ENCODE measurements around the gene TAX1BP3. TPM values are rescaled to one million over a fixed set of nuclear protein-coding genes. Genes with fewer than 3 reads are reported as not detected.

TAX1BP3 gene
- total and polyA plus RNA-seq, 2 of the 13 experiments (the other 11 are each of a cell fraction or from before 2014, with no cell fraction given) = 16.7 to 45.1 TPM

DNA sequence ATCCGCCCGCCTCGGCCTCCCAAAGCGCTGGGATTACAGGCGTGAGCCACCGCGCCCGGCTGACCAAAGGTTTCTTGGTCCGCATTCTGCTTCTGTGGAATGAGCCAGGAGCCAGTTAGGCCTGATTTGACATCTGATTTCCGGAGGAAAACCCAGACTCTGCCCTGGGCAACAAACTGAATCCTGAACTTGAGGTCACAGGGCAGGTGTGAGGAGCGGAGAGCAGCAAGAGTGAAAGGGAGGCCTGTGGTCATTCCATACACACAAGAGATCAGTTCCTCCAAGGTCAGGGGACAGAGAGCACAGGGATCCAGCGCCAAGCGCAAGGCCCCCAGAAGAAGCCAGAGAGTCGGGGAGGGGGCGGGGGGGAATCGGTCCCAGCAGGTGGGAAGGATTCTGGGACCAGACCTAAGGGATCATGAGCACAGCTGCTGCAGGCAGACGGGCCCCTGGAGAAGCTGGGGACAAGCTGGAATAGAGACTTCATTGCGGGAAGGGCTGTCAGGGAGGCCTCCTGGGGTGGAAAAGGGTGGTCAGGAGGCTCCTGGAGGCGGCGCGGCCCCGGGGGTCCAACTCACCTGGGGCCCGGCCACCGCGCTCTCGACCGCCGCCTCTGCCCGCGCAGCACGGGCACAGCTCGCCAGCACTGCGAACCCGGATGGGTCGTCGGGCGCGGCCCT lies 32.8 kb downstream of the TAX1BP3 start:
- Histone ChIP-seq H3K9me3 (ENCODE audit: low read length) (no peaks in the 10 kb centered on the region), H3K9ac (ENCODE audit: insufficient read depth, low read depth, low read length) (peak overlapping the region; percentile 96), H3K4me2 (ENCODE audit: low read depth, low read length) (peak overlapping the region; percentile 76), H3K27ac (ENCODE audit: extremely low read length, insufficient read depth, low read length) (peak overlapping the region; percentile 98), H4K20me1 (ENCODE audit: insufficient read depth, low read length) (peaks cover 13% of the 10 kb centered on the region), H3K36me3 (replicated peaks in 1 of 2; ENCODE audit: control insufficient read depth in 1 of 2, insufficient read depth in 2 of 2, low read length in 2 of 2) (peaks cover 7 to 15% of the 10 kb centered on the region in 2 experiments; a peak in 4 of 5 replicates), H3K27me3 (ENCODE audit: control insufficient read depth in 1 of 2, insufficient read depth in 2 of 2, low read length in 2 of 2) (no peaks in the 10 kb centered on the region; a peak in 1 of 5 replicates), H3K79me2 (ENCODE audit: insufficient read depth, low read length) (peaks cover 30% of the 10 kb centered on the region), H2AFZ (ENCODE audit: low read length) (no peak overlapping the region), H3K4me1 (ENCODE audit: insufficient read depth, low read length) (peaks cover 56% of the 10 kb centered on the region), H3K4me3 (replicated peaks in 1 of 3; ENCODE audit: insufficient read depth in 1 of 3, low read depth in 2 of 3, low read length in 3 of 3) (peak overlapping the region; percentile 89 to 97 (median 90))
- BruUV-seq (replicated peaks) = TSS peak; percentile 55
- intact Hi-C loops (cut with micrococcal nuclease; ENCODE audit: unreplicated experiment) = no loop called here
- DNase-seq (ENCODE audit: low spot score) (peak; percentile 77), ATAC-seq (peak; percentile 57), FAIRE-seq (peak; percentile 37)
- CTCF ChIA-PET (ENCODE audit: low intra/inter-chr PET ratio, low total read pairs) = no interaction called here
- POLR2A ChIA-PET = interaction anchor here (0.8 to 2.4 kb wide), 20 partner anchors 8 to 950 kb away, joined by 3 to 74 read pairs (median 6); partner anchors contain the start of genes CYB5D2, EMC6, HASPIN and TAX1BP3
- WGBS (ENCODE audit: low lambda C conversion rate) = 1% methylated on average over 16 of the region's 38 CpGs
- in situ Hi-C loops (cut with HindIII; ENCODE audit: extremely low pct_ligation_motif_present, low pct_unique_long_range_greater_than_20kb) = no loop called here
- TF ChIP-seq ZSCAN5A (CRISPR knock-in tag; IDR thresholded peaks at IDR 0.05; ENCODE audit: borderline replicate concordance) = no peak
- no peak for TF ChIP-seq EP300 (IDR thresholded peaks at IDR 0.05; ENCODE audit: low read depth in 2 of 2, low read length in 2 of 2)
- no peak for TF ChIP-seq EP300 (CRISPR knock-in tag; IDR thresholded peaks at IDR 0.05; ENCODE audit: borderline replicate concordance)
- no peak for TF ChIP-seq ZNF782 (CRISPR knock-in tag; IDR thresholded peaks at IDR 0.05; ENCODE audit: borderline replicate concordance)
- TF ChIP-seq CCAR2 (optimal IDR thresholded peaks at IDR 0.05; ENCODE audit: low read depth, low read length) = no peak
- TF ChIP-seq ZNF121 (CRISPR knock-in tag; IDR thresholded peaks at IDR 0.05) = 0 out of 2 replicates have a peak, but pooled peaks have one; percentile 8
- TF ChIP-seq SALL2 (CRISPR knock-in tag; IDR thresholded peaks at IDR 0.05) = no peak
- TF ChIP-seq ZNF724P (CRISPR knock-in tag; IDR thresholded peaks at IDR 0.05; ENCODE audit: borderline replicate concordance) = 0 out of 2 replicates have a peak, but pooled peaks have one; percentile 7
- TF ChIP-seq ZNF75D (CRISPR knock-in tag; IDR thresholded peaks at IDR 0.05; ENCODE audit: borderline replicate concordance) = no peak
- no peak for TF ChIP-seq ZNF431 (CRISPR knock-in tag; IDR thresholded peaks at IDR 0.05; ENCODE audit: borderline replicate concordance, low read depth)
- no peak for TF ChIP-seq ARNT2 (CRISPR knock-in tag; IDR thresholded peaks at IDR 0.05; ENCODE audit: low read depth)
- no peak for TF ChIP-seq LBX2 (CRISPR knock-in tag; IDR thresholded peaks at IDR 0.05; ENCODE audit: borderline replicate concordance)
- TF ChIP-seq BCLAF1 (IDR thresholded peaks at IDR 0.05) = no peak
- 0 out of 2 replicates have a peak, but pooled peaks have one; percentile 10 for TF ChIP-seq ZNF598 (CRISPR knock-in tag; IDR thresholded peaks at IDR 0.05; ENCODE audit: borderline replicate concordance)
- TF ChIP-seq ZNF432 (CRISPR knock-in tag; IDR thresholded peaks at IDR 0.05; ENCODE audit: borderline replicate concordance) = no peak
- no peak for TF ChIP-seq ZNF468 (CRISPR knock-in tag; IDR thresholded peaks at IDR 0.05)
- TF ChIP-seq NFRKB (IDR thresholded peaks at IDR 0.05) = no peak
- TF ChIP-seq TFDP2 (CRISPR knock-in tag; IDR thresholded peaks at IDR 0.05) = no peak
